KMS-11 (cell line): ENCODE data around the gene STX7.

Experiments
- H2AFZ ChIP-seq: fragments of 200-600 bp; sonication (generic); 2 replicates; pipeline ENCODE4 v1.6.1; 2016; ENCODE audit warnings: antibody characterized with exemption, mixed run types, low read depth
- H3K27ac ChIP-seq: fragments of 200-600 bp; sonication (generic); 2 replicates; pipeline ENCODE4 v1.6.1; 2016; ENCODE audit warnings: mild to moderate bottlenecking, mixed run types
- H3K27me3 ChIP-seq: fragments of 200-600 bp; sonication (generic); 2 replicates; pipeline ENCODE4 v1.6.1; 2017; ENCODE audit warnings: mild to moderate bottlenecking, low read depth, mixed run types, moderate library complexity; ENCODE audit not compliant: insufficient read depth
- H3K36me3 ChIP-seq: fragments of 200-600 bp; sonication (generic); 2 replicates; pipeline ENCODE4 v1.6.1; 2017; ENCODE audit warnings: mild to moderate bottlenecking, mixed run types; ENCODE audit not compliant: insufficient read depth
- H3K4me1 ChIP-seq: fragments of 200-600 bp; sonication (generic); 2 replicates; pipeline ENCODE4 v1.6.1; 2016; ENCODE audit warnings: mild to moderate bottlenecking, low read depth, mixed run types; ENCODE audit not compliant: poor library complexity, severe bottlenecking
- H3K4me2 ChIP-seq: fragments of 200-600 bp; sonication (generic); 2 replicates; pipeline ENCODE4 v1.7.0; 2016; ENCODE audit warnings: mild to moderate bottlenecking, mixed run types
- H3K4me3 ChIP-seq: fragments of 200-600 bp; sonication (generic); IDR thresholded peaks from 2 replicates; pipeline ENCODE4 v1.6.1; 2017; ENCODE audit warnings: low read depth, low read length, mixed read lengths; ENCODE audit not compliant: insufficient read depth
- H3K79me2 ChIP-seq: fragments of 200-600 bp; sonication (generic); 2 replicates; pipeline ENCODE4 v1.6.1; 2016; ENCODE audit warnings: low read depth, mixed run types; ENCODE audit not compliant: insufficient read depth
- H3K9ac ChIP-seq: fragments of 200-600 bp; sonication (generic); 2 replicates; pipeline ENCODE4 v1.6.1; 2016; ENCODE audit warnings: mild to moderate bottlenecking, mixed run types
- H4K20me1 ChIP-seq: fragments of 200-600 bp; sonication (generic); 2 replicates; pipeline ENCODE4 v1.6.1; 2016; ENCODE audit warnings: mild to moderate bottlenecking, mixed run types; ENCODE audit not compliant: insufficient read depth
- TF ChIP-seq, protein P1 (sequence below): fragments of 200-600 bp; sonication (generic); conservative IDR thresholded peaks from 2 replicates; pipeline ENCODE4 v1.6.1; 2017; ENCODE audit warnings: low read depth, mild to moderate bottlenecking, antibody characterized with exemption, low read length, moderate library complexity, mixed read lengths

STX7 gene

DNA sequence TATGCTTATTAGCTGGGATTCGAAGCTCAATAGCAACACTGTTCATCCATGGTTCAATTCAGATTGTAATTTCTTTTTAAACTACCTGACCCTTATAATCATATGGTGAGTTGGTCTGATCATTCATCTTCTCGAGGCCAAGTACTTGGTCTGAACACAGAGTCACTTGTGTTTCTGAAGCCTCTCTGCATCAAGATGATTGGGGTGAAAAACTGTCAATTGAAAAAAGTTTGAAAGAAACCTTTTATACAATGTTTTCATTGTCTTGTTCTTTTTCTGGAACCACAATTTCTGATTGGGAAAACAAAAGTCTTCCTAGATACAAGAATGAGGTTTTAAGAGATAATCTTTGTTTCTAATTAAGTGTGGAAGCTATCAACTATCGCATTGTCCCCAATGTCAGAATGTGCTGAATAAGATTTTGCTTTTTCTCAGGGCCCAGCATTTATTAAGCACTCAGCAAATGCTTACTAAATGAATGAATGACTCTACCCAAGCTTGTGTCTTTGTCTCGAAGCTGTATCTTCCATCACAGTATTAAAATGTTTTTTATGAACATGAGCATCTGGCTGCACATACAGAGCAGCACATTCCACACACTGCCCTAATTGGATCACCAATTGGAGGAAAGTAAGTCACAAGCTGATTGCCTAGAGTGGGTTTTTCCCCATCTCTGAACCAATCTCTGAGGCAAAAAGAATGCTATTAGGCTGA lies 66.6 kb downstream of the STX7 start:
- no peak overlapping the region for H2AFZ ChIP-seq
- H3K27ac ChIP-seq, result no peak overlapping the region
- H3K4me2 ChIP-seq, result no peak overlapping the region
- H4K20me1 ChIP-seq, result no peaks in the 10 kb centered on the region
- TF ChIP-seq, protein P1, sequence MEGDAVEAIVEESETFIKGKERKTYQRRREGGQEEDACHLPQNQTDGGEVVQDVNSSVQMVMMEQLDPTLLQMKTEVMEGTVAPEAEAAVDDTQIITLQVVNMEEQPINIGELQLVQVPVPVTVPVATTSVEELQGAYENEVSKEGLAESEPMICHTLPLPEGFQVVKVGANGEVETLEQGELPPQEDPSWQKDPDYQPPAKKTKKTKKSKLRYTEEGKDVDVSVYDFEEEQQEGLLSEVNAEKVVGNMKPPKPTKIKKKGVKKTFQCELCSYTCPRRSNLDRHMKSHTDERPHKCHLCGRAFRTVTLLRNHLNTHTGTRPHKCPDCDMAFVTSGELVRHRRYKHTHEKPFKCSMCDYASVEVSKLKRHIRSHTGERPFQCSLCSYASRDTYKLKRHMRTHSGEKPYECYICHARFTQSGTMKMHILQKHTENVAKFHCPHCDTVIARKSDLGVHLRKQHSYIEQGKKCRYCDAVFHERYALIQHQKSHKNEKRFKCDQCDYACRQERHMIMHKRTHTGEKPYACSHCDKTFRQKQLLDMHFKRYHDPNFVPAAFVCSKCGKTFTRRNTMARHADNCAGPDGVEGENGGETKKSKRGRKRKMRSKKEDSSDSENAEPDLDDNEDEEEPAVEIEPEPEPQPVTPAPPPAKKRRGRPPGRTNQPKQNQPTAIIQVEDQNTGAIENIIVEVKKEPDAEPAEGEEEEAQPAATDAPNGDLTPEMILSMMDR, result no peak
- no peak overlapping the region for H3K4me3 ChIP-seq
- no peaks in the 10 kb centered on the region for H3K27me3 ChIP-seq
- H3K9ac ChIP-seq, result no peak overlapping the region
- no peaks in the 10 kb centered on the region for H3K4me1 ChIP-seq
- H3K36me3 ChIP-seq, result no peaks in the 10 kb centered on the region
- no peaks in the 10 kb centered on the region for H3K79me2 ChIP-seq

DNA sequence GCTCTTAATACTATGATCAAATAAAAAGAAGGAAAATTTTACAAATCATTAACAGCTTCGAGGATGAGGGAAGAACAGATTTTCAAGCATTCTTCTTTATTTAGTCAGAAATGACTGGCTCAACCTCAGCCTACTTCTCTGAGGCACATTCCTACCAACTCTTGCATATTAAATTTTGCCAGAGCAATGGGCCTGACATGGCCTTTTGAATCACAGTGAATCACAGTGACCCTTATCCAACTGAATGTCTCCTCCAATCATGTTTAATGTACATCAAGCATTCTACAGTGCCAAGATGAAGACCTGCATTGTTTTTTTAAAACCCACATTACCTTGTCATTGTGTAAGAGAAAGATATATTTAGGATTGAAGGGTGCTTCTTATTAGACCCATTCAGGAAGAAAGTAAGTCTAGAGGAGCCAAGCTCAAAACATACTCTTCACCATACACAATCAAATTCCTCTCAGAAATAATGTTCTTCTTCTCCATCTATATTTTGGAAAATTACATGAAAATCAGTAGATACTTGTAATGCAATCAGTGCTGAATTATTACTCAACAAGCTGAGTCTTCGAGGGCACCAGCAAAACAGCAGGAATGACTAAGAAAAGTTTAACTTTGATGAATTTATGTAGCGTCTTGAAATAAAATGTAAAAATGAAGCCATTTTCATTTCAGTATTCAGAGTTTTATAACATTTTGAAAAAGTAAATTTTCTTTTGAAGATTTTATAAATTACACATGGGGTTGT lies 67.5 kb downstream of the STX7 start:
- H3K4me3 ChIP-seq, result no peak overlapping the region
- TF ChIP-seq, protein P1, result no peak
- H4K20me1 ChIP-seq, result no peaks in the 10 kb centered on the region
- no peak overlapping the region for H3K9ac ChIP-seq
- no peaks in the 10 kb centered on the region for H3K36me3 ChIP-seq
- no peaks in the 10 kb centered on the region for H3K4me1 ChIP-seq
- H3K27me3 ChIP-seq, result no peaks in the 10 kb centered on the region
- no peak overlapping the region for H3K27ac ChIP-seq
- H3K79me2 ChIP-seq, result no peaks in the 10 kb centered on the region
- H3K4me2 ChIP-seq, result no peak overlapping the region
- no peak overlapping the region for H2AFZ ChIP-seq

DNA sequence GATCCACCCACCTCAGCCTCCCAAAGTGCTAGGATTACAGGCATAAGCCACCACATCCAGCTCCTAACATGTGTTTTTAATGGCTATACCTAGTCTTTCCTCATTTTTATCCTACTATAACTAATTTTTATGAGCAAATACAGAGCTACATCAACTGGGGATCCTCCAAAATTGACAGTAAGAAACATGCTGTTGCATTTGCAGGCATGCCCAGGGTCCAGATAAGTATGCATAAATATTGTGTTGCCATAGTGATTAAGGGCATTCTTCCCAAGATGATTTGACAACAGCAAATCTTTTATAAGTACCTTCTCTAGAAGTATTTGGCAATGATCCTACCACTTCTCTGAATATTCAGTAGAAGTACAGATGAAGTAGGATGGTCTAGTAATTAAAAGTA lies 69.7 kb downstream of the STX7 start:
- Histone ChIP-seq H3K36me3 (no peaks in the 10 kb centered on the region), H3K4me3 (no peak overlapping the region), H3K9ac (no peak overlapping the region), H3K27me3 (no peaks in the 10 kb centered on the region), H2AFZ (no peak overlapping the region), H3K4me2 (no peak overlapping the region), H3K4me1 (no peaks in the 10 kb centered on the region), H4K20me1 (no peaks in the 10 kb centered on the region), H3K79me2 (no peaks in the 10 kb centered on the region), H3K27ac (no peak overlapping the region)
- TF ChIP-seq, protein P1, result no peak

DNA sequence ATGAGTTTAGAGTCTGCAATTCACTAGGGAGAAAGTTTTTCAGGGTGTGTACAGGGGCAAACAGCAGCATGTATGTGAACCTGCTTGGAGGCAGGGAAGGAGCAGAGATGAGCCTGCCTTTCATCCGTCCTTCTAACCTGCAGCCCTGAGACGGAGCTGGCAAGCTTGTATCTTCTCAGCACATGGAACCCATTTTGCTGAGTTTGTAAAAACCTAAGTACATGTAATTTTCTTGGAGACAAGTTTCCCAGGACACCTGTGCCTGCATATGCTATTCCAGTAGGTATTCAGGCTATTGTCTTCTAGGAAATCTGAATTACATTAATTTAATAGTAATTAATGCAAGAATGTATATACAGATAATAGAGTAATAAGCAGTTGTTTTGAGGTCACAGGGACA lies 82.8 kb downstream of the STX7 start:
- H3K79me2 ChIP-seq, result no peaks in the 10 kb centered on the region
- no peak overlapping the region for H3K9ac ChIP-seq
- no peak overlapping the region for H3K4me3 ChIP-seq
- no peak overlapping the region for H3K27ac ChIP-seq
- TF ChIP-seq, protein P1, result no peak
- H2AFZ ChIP-seq, result no peak overlapping the region
- no peaks in the 10 kb centered on the region for H4K20me1 ChIP-seq
- no peaks in the 10 kb centered on the region for H3K36me3 ChIP-seq
- no peak overlapping the region for H3K4me2 ChIP-seq
- no peaks in the 10 kb centered on the region for H3K4me1 ChIP-seq
- H3K27me3 ChIP-seq, result no peaks in the 10 kb centered on the region
